SK-N-SH (cell line): ENCODE results near the gene BAIAP2. TPM values are rescaled to one million over a fixed set of nuclear protein-coding genes. Genes with fewer than 3 reads are reported as not detected.

Experiments
- CTCF ChIA-PET: fragments of 300-600, 350-600 bp; formaldehyde crosslinking; extraction: SDS; loops from one replicate; lab custom pipeline; 2021; lab: Yijun Ruan, JAX
- POLR2A ChIA-PET: fragments of 350-600 bp; sonication (Branson Sonifier 250); formaldehyde crosslinking; extraction: SDS; loops from one replicate; lab custom pipeline; 2020; ENCODE audit warnings: antibody characterized with exemption, inconsistent platforms; lab: Yijun Ruan, JAX
- DNase-seq: peaks from one replicate; pipeline ENCODE4 v3.0.0; 2012
- H2AFZ ChIP-seq: fragments of 200-600 bp; sonication (generic); 2 replicates; pipeline ENCODE4 v1.8.1; 2016; ENCODE audit warnings: antibody characterized with exemption, mild to moderate bottlenecking, low read depth
- H3F3A ChIP-seq: fragments of 200-600 bp; sonication (generic); replicated peaks from 2 replicates; pipeline ENCODE3; 2016; ENCODE audit warnings: antibody characterized with exemption, mild to moderate bottlenecking; ENCODE audit not compliant: insufficient read depth
- H3K27ac ChIP-seq, 2 experiments: fragments of 200-500 bp in 1 of 2; fragments of 200-600 bp in 1 of 2; sonication (Bioruptor generic) in 1 of 2; sonication (generic), shearing (Covaris generic) in 1 of 2; 2 replicates each; pipeline versions ENCODE4 v1.5.1 to v1.6.1; 2014 to 2016; ENCODE audit warnings: low read depth in 2 of 2, inconsistent platforms in 1 of 2, low read length in 1 of 2, mild to moderate bottlenecking in 1 of 2, mixed read lengths in 1 of 2
- H3K27me3 ChIP-seq: fragments of 200-600 bp; sonication (generic), shearing (Covaris generic); 2 replicates; pipeline ENCODE4 v1.6.1; 2016; ENCODE audit warnings: mixed run types; ENCODE audit not compliant: insufficient read depth
- H3K36me3 ChIP-seq, 2 experiments: fragments of 200-500 bp in 1 of 2; fragments of 200-600 bp in 1 of 2; sonication (Bioruptor generic) in 1 of 2; sonication (generic) in 1 of 2; replicated peaks in 1 of 2; 2 replicates each; pipeline versions ENCODE3 to v1.5.1; 2014 to 2016; ENCODE audit warnings: low read length in 1 of 2, mild to moderate bottlenecking in 1 of 2; ENCODE audit not compliant: insufficient read depth in 2 of 2, control insufficient read depth in 1 of 2
- H3K4me1 ChIP-seq, 2 experiments: fragments of 200-500 bp in 1 of 2; fragments of 200-600 bp in 1 of 2; sonication (Bioruptor generic) in 1 of 2; sonication (generic), shearing (Covaris generic) in 1 of 2; 2 replicates each; pipeline versions ENCODE4 v1.5.1 to v1.6.1; 2014 to 2016; ENCODE audit warnings: low read depth in 1 of 2, low read length in 1 of 2, mixed run types in 1 of 2; ENCODE audit not compliant: insufficient read depth in 2 of 2, control insufficient read depth in 1 of 2
- H3K4me2 ChIP-seq: fragments of 200-600 bp; sonication (generic), shearing (Covaris generic); 2 replicates; pipeline ENCODE4 v1.6.1; 2017; ENCODE audit warnings: mixed run types
- H3K4me3 ChIP-seq, 2 experiments: fragments of 200-500 bp in 1 of 2; fragments of 200-600 bp in 1 of 2; sonication (Bioruptor generic) in 1 of 2; sonication (generic), shearing (Covaris generic) in 1 of 2; 2 replicates each; pipeline versions ENCODE4 v1.5.1 to v1.8.1; 2014 to 2016; ENCODE audit warnings: low read depth in 2 of 2, inconsistent platforms in 1 of 2, low read length in 1 of 2, mild to moderate bottlenecking in 1 of 2, mixed read lengths in 1 of 2, moderate library complexity in 1 of 2
- H3K79me2 ChIP-seq: fragments of 200-600 bp; sonication (generic); 2 replicates; pipeline ENCODE4 v1.8.1; 2017; ENCODE audit warnings: mild to moderate bottlenecking; ENCODE audit not compliant: insufficient read depth
- H3K9ac ChIP-seq: fragments of 200-600 bp; sonication (generic); 2 replicates; pipeline ENCODE4 v1.6.1; 2017; ENCODE audit warnings: mixed run types
- H3K9me2 ChIP-seq: fragments of 200-600 bp; sonication (generic); 2 replicates; pipeline ENCODE4 v1.6.1; 2017; ENCODE audit warnings: mixed run types
- H3K9me3 ChIP-seq: fragments of 200-600 bp; sonication (generic); 2 replicates; pipeline ENCODE4 v1.6.1; 2017; ENCODE audit warnings: mixed run types, mild to moderate bottlenecking, moderate library complexity
- H4K20me1 ChIP-seq: fragments of 200-600 bp; sonication (generic); 2 replicates; pipeline ENCODE4 v1.6.1; 2017; ENCODE audit warnings: mild to moderate bottlenecking, mixed run types; ENCODE audit not compliant: insufficient read depth
- CHD2 ChIP-seq: fragments of 150-350 bp; IDR thresholded peaks from 2 replicates; pipeline ENCODE4 v1.6.1; 2018; ENCODE audit warnings: low read length; ENCODE audit not compliant: partially characterized antibody
- FOSL2 ChIP-seq: IDR thresholded peaks from 2 replicates; pipeline ENCODE4 v1.4.0; 2012; ENCODE audit warnings: low read depth, mild to moderate bottlenecking, moderate library complexity, borderline replicate concordance
- JUND ChIP-seq: IDR thresholded peaks from 2 replicates; pipeline ENCODE4 v1.4.0; 2012
- MXI1 ChIP-seq: IDR thresholded peaks from 2 replicates; pipeline ENCODE4 v1.6.1; 2012; ENCODE audit warnings: mild to moderate bottlenecking, low read depth, low read length, improper control_type of control experiment
- POLR2AphosphoS5 ChIP-seq: IDR thresholded peaks from 2 replicates; pipeline ENCODE4 v1.6.1; 2012; ENCODE audit warnings: low read depth, low read length
- RXRA ChIP-seq: IDR thresholded peaks from 2 replicates; pipeline ENCODE4 v1.4.0; 2012; ENCODE audit warnings: low read depth, mild to moderate bottlenecking, borderline replicate concordance
- YY1 ChIP-seq: IDR thresholded peaks from 2 replicates; pipeline ENCODE4 v1.4.0; 2012; ENCODE audit warnings: low read depth, mild to moderate bottlenecking
- WGBS: methylation state at CpG from one replicate; pipeline ENCODE4 v1.1.6; 2017; ENCODE audit warnings: low lambda C conversion rate; 5-methylcytosine and 5-hydroxymethylcytosine counted together
- polyA plus RNA-seq, 3 experiments: library from polyadenylated mRNA; depleted of rRNA; stranded (reverse); fragments of >200 nt; gene quantifications; 2 replicates each; pipeline ENCODE4 v1.2.3, GENCODE V29; 2012
- TF ChIP-seq, protein P1 (sequence below): IDR thresholded peaks from 2 replicates; pipeline ENCODE4 v1.6.1; 2012; ENCODE audit warnings: mild to moderate bottlenecking, low read depth, low read length, moderate library complexity
- TF ChIP-seq, protein P2 (sequence below): IDR thresholded peaks from 2 replicates; pipeline ENCODE4 v1.4.0; 2012; ENCODE audit warnings: low read depth, borderline replicate concordance

Gene BAIAP2
- polyA plus RNA-seq, 1 of the 3 experiments (the other 2 are of a cell fraction): 19.8 TPM

DNA sequence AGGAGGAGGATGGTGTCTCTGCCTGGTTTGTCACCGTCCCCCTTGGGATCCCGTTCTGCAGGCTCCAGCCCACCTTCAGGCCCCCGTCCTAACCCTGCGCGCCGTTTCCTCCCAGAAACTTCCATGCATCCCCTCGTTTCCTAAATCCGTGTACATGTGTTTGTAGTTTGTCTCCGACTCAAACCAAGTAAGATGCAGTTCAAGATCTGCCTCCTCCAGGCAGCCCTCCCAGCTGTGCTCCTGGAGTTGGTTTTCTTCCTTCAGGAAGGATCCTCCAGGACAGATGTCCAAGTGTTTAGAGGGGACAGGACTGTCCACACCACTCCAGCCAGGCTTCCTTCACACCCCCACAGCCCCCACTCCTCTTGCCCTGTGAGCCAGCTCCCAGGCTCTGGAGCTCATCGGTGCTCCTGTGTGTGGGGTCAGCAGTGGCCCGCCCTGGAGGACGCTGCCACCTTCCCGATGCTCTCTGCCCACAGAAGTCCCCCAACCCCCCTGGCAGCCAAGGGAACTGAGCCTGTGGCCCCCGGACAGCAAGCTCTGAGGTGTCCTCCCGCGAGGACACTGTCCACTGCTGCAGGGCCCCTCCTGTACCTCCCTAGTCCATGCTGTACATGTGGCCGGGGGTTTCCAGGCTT lies 11.3 kb downstream of the BAIAP2 start (continued):
- TF ChIP-seq CHD2 (no peak), POLR2AphosphoS5 (no peak)
- TF ChIP-seq, protein P1, sequence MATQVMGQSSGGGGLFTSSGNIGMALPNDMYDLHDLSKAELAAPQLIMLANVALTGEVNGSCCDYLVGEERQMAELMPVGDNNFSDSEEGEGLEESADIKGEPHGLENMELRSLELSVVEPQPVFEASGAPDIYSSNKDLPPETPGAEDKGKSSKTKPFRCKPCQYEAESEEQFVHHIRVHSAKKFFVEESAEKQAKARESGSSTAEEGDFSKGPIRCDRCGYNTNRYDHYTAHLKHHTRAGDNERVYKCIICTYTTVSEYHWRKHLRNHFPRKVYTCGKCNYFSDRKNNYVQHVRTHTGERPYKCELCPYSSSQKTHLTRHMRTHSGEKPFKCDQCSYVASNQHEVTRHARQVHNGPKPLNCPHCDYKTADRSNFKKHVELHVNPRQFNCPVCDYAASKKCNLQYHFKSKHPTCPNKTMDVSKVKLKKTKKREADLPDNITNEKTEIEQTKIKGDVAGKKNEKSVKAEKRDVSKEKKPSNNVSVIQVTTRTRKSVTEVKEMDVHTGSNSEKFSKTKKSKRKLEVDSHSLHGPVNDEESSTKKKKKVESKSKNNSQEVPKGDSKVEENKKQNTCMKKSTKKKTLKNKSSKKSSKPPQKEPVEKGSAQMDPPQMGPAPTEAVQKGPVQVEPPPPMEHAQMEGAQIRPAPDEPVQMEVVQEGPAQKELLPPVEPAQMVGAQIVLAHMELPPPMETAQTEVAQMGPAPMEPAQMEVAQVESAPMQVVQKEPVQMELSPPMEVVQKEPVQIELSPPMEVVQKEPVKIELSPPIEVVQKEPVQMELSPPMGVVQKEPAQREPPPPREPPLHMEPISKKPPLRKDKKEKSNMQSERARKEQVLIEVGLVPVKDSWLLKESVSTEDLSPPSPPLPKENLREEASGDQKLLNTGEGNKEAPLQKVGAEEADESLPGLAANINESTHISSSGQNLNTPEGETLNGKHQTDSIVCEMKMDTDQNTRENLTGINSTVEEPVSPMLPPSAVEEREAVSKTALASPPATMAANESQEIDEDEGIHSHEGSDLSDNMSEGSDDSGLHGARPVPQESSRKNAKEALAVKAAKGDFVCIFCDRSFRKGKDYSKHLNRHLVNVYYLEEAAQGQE: no peak

DNA sequence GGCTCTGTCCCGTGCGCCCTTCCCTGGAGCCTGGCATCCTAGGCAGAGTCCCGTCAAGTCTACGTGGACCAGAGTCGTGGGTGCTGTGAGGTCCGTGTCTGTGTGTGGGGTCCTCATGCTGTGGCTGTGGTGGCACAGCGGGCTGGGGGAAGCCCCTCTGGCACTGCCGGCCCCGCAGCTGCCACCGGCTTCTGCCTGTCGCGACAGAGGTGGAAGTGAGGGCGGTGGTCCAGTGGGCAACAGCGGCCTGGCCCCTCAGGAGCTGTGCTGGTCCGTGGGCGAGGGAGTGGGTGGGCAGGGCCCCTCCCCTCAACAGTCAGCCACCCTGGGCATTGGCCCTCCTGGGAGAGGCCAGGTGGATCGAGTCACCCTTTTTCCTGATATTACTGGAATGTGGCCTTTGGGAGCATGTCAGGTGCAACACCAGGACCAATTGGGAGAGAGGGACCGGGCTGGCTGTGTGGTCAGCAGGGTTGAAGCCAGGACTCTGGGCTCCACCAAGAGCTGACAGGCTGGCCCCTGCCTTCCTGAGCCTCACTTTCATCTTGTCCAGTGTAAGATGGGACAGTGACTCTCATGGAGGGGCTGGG lies 11.9 kb downstream of the BAIAP2 start:
- Histone ChIP-seq H3K4me1 (peaks cover 12 to 59% of the 10 kb centered on the region in 2 experiments; a peak in 3 of 4 replicates), H3K9ac (no peak overlapping the region), H3K27ac (no peak overlapping the region), H3K79me2 (peaks cover 27% of the 10 kb centered on the region; the same call in 1 of the 2 replicates), H2AFZ (no peak overlapping the region), H3K36me3 (no peaks in the 10 kb centered on the region), H3K27me3 (no peaks in the 10 kb centered on the region), H3K9me2 (no peaks in the 10 kb centered on the region), H3F3A (no peaks in the 10 kb centered on the region), H3K4me3 (no peak overlapping the region), H4K20me1 (peaks cover 57% of the 10 kb centered on the region), H3K4me2 (no peak overlapping the region), H3K9me3 (no peaks in the 10 kb centered on the region)
- WGBS: 96% methylated on average over 12 of the region's 18 CpGs
- TF ChIP-seq YY1: no peak
- no peak for TF ChIP-seq JUND
- TF ChIP-seq RXRA: no peak
- TF ChIP-seq, protein P2, sequence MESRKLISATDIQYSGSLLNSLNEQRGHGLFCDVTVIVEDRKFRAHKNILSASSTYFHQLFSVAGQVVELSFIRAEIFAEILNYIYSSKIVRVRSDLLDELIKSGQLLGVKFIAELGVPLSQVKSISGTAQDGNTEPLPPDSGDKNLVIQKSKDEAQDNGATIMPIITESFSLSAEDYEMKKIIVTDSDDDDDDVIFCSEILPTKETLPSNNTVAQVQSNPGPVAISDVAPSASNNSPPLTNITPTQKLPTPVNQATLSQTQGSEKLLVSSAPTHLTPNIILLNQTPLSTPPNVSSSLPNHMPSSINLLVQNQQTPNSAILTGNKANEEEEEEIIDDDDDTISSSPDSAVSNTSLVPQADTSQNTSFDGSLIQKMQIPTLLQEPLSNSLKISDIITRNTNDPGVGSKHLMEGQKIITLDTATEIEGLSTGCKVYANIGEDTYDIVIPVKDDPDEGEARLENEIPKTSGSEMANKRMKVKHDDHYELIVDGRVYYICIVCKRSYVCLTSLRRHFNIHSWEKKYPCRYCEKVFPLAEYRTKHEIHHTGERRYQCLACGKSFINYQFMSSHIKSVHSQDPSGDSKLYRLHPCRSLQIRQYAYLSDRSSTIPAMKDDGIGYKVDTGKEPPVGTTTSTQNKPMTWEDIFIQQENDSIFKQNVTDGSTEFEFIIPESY: no peak
- no peak for TF ChIP-seq CHD2
- TF ChIP-seq FOSL2: no peak
- TF ChIP-seq MXI1: no peak
- TF ChIP-seq POLR2AphosphoS5: no peak
- CTCF ChIA-PET: interaction anchor here (0.7 to 12.5 kb wide), 5 partner anchors 20 to 93 kb away, joined by 4 to 96 read pairs (median 11); no protein-coding TSS in a partner anchor
- POLR2A ChIA-PET: no interaction called here
- no peak for DNase-seq
